Measurements from ENCODE around the gene AGRN. TPM values are rescaled to one million over a fixed set of nuclear protein-coding genes. Genes with fewer than 3 reads are reported as not detected.
A peak's percentile ranks its signal among the peaks of the same experiment; 100 is the strongest.
"Not testable (repeated sequence)": the region's sequence is repeated elsewhere in the genome, so short reads cannot be mapped to it uniquely, and the experiment has no call there.

Gene AGRN
- total RNA-seq, 1 donor from 2014 or later, result 374 TPM

DNA sequence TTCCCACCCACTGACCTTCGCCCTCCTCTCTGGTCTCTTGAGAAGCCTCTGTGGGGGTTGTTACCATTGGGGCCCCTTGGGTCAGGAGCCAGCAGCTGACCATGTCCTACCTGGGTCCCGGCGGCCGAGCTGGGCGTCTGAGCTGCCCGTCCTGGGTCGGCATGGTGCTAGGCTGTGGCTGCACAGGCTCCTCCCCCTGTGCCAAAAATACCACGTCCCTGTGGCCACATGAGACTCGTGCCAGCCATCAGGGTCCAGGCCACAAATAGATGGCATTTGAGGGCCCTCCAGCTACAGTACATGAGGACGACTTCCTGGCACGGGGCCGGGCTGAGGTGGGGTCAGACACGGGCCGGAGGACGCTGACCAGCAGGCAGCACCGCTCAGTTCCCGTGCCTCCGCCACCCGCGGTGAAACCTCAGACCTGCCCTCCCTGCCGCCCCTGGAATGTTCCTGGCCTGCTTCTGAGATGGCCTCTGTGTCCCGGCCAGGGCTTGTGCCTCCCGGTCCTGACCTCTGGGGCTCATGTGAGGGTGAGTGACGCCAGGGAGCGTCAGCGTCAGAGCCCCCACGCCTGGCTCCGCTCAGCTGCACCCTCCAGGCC is 37.9 kb upstream of the AGRN start, which contains the start of gene PERM1:
TSS of gene PERM1 (minus strand) at position 139 of the 604 bp plus-strand sequence. CDS start 1,064 bp downstream, outside the sequence.
- H3K9me3 Mint-ChIP-seq (ENCODE audit: unreplicated experiment), result no peaks in the 10 kb centered on the region
- H3K4me1 Mint-ChIP-seq (ENCODE audit: unreplicated experiment), result peaks cover 3% of the 10 kb centered on the region
- no peak within 1 kb of the TSS for H3K4me3 Mint-ChIP-seq (ENCODE audit: unreplicated experiment)
- H3K27ac Mint-ChIP-seq (ENCODE audit: unreplicated experiment), result no peak within 1 kb of the TSS
- H3K36me3 Mint-ChIP-seq (ENCODE audit: low read depth, unreplicated experiment), result peaks cover 7% of the 10 kb centered on the region
- DNase-seq (ENCODE audit: low spot score), result no peak
- no peak for TF ChIP-seq CTCF (IDR thresholded peaks at IDR 0.05; ENCODE audit: unreplicated experiment)
- peaks cover 13% of the 10 kb centered on the region for H3K27me3 Mint-ChIP-seq (ENCODE audit: unreplicated experiment)

GRCh38 chr1:982765-983436 is 37.0 kb upstream of the AGRN start:
- Mint-ChIP-seq H3K4me1 (ENCODE audit: unreplicated experiment) (peaks cover 3% of the 10 kb centered on the region), H3K27ac (ENCODE audit: unreplicated experiment) (peak overlapping the region; percentile 7), H3K36me3 (ENCODE audit: low read depth, unreplicated experiment) (peaks cover 7% of the 10 kb centered on the region), H3K27me3 (ENCODE audit: unreplicated experiment) (peaks cover 16% of the 10 kb centered on the region), H3K9me3 (ENCODE audit: unreplicated experiment) (no peaks in the 10 kb centered on the region), H3K4me3 (ENCODE audit: unreplicated experiment) (peak overlapping the region; percentile 13)
- TF ChIP-seq CTCF (IDR thresholded peaks at IDR 0.05; ENCODE audit: unreplicated experiment), result no peak
- DNase-seq (ENCODE audit: low spot score), result no peak

- peak; percentile 74 for DNase-seq (ENCODE audit: low spot score)
- peaks cover 18% of the 10 kb centered on the region for H3K27me3 Mint-ChIP-seq (ENCODE audit: unreplicated experiment)
Measured at GRCh38 chr1:983798-984475, 36.0 kb upstream of the AGRN start.

GRCh38 chr1:984476-984814 is 35.5 kb upstream of the AGRN start:
- Mint-ChIP-seq H3K4me3 (ENCODE audit: unreplicated experiment) (no peak overlapping the region), H3K27ac (ENCODE audit: unreplicated experiment) (no peak overlapping the region), H3K4me1 (ENCODE audit: unreplicated experiment) (no peaks in the 10 kb centered on the region), H3K9me3 (ENCODE audit: unreplicated experiment) (no peaks in the 10 kb centered on the region), H3K27me3 (ENCODE audit: unreplicated experiment) (peaks cover 18% of the 10 kb centered on the region), H3K36me3 (ENCODE audit: low read depth, unreplicated experiment) (peaks cover 4% of the 10 kb centered on the region)
- no peak for TF ChIP-seq CTCF (IDR thresholded peaks at IDR 0.05; ENCODE audit: unreplicated experiment)
- DNase-seq (ENCODE audit: low spot score), result no peak

More at GRCh38 chr1:983798-984475, 36.0 kb upstream of the AGRN start:
- TF ChIP-seq CTCF (IDR thresholded peaks at IDR 0.05; ENCODE audit: unreplicated experiment), result peak; percentile 88
- peaks cover 4% of the 10 kb centered on the region for H3K36me3 Mint-ChIP-seq (ENCODE audit: low read depth, unreplicated experiment)
- no peak overlapping the region for H3K27ac Mint-ChIP-seq (ENCODE audit: unreplicated experiment)
- no peaks in the 10 kb centered on the region for H3K4me1 Mint-ChIP-seq (ENCODE audit: unreplicated experiment)
- H3K9me3 Mint-ChIP-seq (ENCODE audit: unreplicated experiment), result no peaks in the 10 kb centered on the region
- H3K4me3 Mint-ChIP-seq (ENCODE audit: unreplicated experiment), result no peak overlapping the region

- no peak overlapping the region for H3K4me3 Mint-ChIP-seq (ENCODE audit: unreplicated experiment)
- no peak overlapping the region for H3K27ac Mint-ChIP-seq (ENCODE audit: unreplicated experiment)
- peaks cover 15% of the 10 kb centered on the region for H3K27me3 Mint-ChIP-seq (ENCODE audit: unreplicated experiment)
- no peak for TF ChIP-seq CTCF (IDR thresholded peaks at IDR 0.05; ENCODE audit: unreplicated experiment)
- peaks cover 4% of the 10 kb centered on the region for H3K36me3 Mint-ChIP-seq (ENCODE audit: low read depth, unreplicated experiment)
- H3K9me3 Mint-ChIP-seq (ENCODE audit: unreplicated experiment), result no peaks in the 10 kb centered on the region
- H3K4me1 Mint-ChIP-seq (ENCODE audit: unreplicated experiment), result no peaks in the 10 kb centered on the region
- DNase-seq (ENCODE audit: low spot score), result no peak
Measured at GRCh38 chr1:985126-985525, 34.8 kb upstream of the AGRN start.

DNA sequence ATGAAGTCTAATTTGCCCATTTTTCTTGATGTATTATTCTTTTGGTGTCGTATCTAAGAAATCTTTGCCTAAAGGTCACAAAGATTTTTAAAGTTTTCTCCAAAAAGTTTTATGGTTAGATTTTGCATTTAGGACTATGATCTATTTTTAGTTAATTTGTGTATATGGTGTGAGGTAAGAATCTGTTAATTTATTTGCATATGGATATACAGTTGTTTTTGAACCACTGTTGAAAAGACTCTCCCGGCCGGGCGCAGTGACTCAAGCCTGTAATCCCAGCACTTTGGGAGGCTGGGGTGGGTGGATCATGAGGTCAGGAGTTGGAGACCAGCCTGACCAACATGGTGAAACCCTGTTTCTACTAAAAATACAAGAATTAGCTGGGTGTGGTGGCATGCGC is 31.9 kb upstream of the AGRN start:
- not testable (repeated sequence) for H3K4me1 Mint-ChIP-seq (ENCODE audit: unreplicated experiment); DNase-seq (ENCODE audit: low spot score); H3K36me3 Mint-ChIP-seq (ENCODE audit: low read depth, unreplicated experiment); H3K27ac Mint-ChIP-seq (ENCODE audit: unreplicated experiment); H3K9me3 Mint-ChIP-seq (ENCODE audit: unreplicated experiment); H3K4me3 Mint-ChIP-seq (ENCODE audit: unreplicated experiment)
- peaks cover 16% of the 10 kb centered on the region for H3K27me3 Mint-ChIP-seq (ENCODE audit: unreplicated experiment)

GRCh38 chr1:991275-991674 is 28.6 kb upstream of the AGRN start:
- H3K27ac Mint-ChIP-seq (ENCODE audit: unreplicated experiment); H3K4me1 Mint-ChIP-seq (ENCODE audit: unreplicated experiment); H3K4me3 Mint-ChIP-seq (ENCODE audit: unreplicated experiment); DNase-seq (ENCODE audit: low spot score); H3K9me3 Mint-ChIP-seq (ENCODE audit: unreplicated experiment): not testable (repeated sequence)
- Mint-ChIP-seq H3K27me3 (ENCODE audit: unreplicated experiment) (peaks cover 24% of the 10 kb centered on the region), H3K36me3 (ENCODE audit: low read depth, unreplicated experiment) (peaks cover 14% of the 10 kb centered on the region)

Measured in endothelial cell (in vitro differentiated cells).